ENCODE measurements around the gene INF2.
"Not testable (repeated sequence)": the region's sequence is repeated elsewhere in the genome, so short reads cannot be mapped to it uniquely, and the experiment has no call there.

INF2 gene

GRCh38 chr14:104746934-104747481 is 57.6 kb downstream of the INF2 start:
- DNase-seq = peak in 5 of 58 donors; percentile 21 to 46 (median 27)

GRCh38 chr14:104747876-104748275 is 58.5 kb downstream of the INF2 start:
- no peak for DNase-seq

- DNase-seq = peak in 37 of 58 donors; percentile 23 to 81 (median 65)
These were observed 59.8 kb downstream of the INF2 start for GRCh38 chr14:104749111-104749649.

DNA sequence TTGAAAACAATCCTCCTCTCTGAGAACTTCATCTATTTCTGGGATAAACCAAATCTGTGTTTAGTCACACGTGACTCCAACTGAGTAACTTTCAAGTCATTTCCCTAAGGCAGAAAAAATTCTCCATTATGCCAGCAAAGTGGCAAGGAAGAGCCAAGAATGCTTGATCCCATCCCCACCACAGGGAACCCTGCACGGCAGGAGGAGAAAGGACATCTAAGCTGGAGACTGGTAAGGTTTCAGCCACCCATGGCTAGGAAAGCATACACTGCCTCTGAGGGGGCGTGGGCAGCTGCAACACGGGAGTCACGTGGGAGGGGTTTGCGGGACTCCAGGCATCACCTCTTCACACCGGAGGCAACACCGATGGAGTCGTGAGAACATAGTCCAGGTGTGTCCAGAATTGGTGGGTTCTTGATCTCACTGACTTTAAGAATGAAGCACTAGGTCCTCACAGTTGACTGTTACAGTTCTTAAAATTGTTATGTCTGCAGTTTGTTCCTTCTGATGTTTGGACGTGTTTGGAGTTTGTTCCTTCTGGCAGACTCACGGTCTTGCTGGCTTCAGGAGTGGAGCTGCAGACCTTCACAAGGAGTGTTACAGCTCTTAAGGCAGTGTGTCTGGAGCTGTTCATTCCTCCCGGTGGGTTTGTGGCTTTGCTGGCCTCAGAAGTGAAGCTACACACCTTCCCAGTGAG is 60.8 kb downstream of the INF2 start:
- no peak for DNase-seq

DNA sequence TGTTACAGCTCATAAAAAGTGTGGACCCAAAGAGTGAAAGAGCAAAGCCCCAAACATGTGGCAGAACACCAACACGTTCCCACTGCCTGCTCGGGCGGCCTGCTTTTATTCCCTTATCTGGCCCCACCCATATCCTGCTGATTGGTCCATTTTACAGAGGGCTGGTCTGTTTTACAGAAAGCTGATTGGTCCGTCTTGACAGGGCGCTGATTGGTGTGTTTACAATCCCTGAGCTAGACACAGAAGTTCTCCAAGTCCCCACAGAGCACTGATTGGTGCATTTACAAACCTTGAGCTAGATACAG is 61.3 kb downstream of the INF2 start:
- not testable (repeated sequence) for DNase-seq

DNA sequence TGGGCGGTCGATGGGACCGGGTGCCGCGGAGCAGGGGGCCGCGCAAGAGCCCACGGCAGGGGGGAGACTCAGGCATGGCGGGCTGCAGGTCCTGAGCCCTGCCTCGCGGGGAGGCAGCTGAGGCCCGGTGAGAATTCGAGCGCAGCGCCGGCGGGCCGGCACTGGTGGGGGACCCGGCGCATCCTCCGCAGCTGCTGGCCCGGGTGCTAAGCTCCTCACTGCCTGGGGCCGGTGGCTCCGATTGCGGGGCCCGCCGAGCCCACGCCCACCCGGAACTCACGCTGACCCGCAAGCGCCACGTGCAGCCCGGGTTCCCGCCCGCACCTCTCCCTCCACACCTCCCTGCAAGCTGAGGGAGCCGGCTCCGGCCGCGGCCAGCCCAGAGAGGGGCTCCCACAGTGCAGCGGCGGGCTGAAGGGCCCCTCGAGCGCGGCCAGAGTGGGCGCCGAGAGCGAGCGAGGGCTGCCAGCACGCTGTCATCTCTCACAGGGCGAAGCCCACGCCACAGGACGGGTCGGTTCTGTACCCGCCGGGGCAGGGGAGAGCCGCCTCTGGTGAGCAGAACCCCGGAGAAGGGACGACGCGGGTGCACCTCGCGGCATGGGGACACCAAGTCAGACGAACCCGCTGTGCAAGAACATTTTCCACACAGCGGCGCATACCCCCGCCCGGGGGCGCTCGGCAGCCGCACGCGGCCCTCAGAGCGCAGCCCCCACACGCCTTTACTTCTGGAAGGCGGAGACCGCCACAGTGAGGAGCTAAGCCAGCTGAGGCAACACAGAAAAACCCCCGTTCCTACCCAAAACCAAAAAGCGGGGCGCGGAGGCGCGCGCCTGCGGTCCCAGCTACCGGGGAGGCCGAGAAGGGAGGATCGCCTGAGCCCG is 62.4 kb downstream of the INF2 start:
- peak in 1 of 58 donors; percentile 69 for DNase-seq

GRCh38 chr14:104752423-104752734 is 63.0 kb downstream of the INF2 start:
- peak in 1 of 58 donors; percentile 99 for DNase-seq

DNA sequence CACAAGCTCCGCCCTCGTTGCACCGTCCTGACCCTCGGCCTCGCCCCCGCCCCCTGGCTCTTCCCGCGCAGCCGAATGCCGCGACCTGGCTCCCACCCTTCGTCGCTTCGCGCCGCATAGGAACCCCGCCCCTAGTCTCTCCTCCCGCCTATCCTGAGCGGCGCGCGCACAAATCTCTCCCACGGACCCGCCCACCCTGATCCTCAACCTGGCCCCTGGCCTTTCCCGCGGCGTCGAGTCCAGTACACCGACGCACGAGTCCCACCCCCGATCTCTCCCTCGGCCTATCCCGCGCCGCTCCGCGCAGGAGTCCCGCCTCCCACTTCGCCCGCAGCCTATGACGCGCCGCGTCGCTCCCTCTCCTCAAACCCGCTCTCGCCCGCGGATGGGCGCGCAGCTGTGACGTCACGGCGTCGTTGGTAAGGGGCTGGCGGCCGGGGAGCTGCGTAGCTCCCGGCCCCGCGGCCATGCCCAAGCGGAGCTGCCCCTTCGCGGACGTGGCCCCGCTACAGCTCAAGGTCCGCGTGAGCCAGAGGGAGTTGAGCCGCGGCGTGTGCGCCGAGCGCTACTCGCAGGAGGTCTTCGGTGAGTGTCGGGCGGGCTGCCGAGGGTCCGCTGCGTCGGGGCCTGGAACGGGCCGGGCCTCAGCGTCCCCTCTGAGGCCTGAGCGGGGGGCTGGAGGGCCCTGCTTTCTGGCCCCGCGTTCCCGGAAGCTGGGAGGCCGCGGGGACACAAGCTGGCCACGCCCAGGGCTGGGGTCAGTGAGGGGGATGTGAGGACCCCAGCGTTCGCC is 63.5 kb downstream of the INF2 start, which contains the start of gene SIVA1:
Gene SIVA1 (plus strand): TSS at position 413 of the 793 bp plus-strand sequence. CDS start 55 bp downstream, at position 468.
- peak; percentile 91 to 100 (median 100) for DNase-seq

GRCh38 chr14:104753528-104754212 is 64.3 kb downstream of the INF2 start:
- peak in 2 of 58 donors; percentile 18 to 56 for DNase-seq

GRCh38 chr14:104754213-104754851 is 64.9 kb downstream of the INF2 start:
- DNase-seq = no peak

GRCh38 chr14:104755621-104756020 is 66.2 kb downstream of the INF2 start:
- DNase-seq = no peak

DNA sequence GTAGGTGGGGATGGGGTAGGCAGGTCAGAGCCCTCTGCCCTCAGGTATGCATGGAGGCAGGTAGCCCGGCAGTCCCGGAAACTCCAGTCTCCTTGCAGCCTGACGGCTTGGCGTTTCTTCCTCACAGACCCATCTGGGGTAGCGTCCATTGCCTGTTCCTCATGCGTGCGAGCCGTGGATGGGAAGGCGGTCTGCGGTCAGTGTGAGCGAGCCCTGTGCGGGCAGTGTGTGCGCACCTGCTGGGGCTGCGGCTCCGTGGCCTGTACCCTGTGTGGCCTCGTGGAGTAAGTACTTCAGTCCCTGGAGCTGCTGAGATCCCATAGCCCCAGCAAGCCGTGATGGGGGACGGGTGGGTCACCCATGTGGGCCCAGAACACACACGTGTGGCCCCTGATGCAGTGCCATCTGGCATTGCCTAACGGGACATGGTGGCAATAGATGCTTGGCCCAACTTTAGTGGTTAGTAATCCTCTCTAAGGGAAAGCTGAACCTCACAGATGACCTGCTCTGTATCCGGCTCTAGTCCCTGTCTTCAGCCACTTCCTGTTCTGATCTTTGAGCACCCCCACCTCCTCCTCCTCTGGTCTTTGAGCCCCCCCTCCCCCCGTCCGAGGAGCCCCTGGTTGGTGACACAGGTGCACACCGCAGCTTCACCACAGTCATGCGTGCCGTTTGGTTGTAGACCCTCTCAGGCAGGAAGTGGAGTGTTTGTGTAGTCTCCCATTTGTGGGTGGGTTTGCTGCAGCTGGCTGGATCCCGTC is 67.2 kb downstream of the INF2 start:
- no peak for DNase-seq

DNA sequence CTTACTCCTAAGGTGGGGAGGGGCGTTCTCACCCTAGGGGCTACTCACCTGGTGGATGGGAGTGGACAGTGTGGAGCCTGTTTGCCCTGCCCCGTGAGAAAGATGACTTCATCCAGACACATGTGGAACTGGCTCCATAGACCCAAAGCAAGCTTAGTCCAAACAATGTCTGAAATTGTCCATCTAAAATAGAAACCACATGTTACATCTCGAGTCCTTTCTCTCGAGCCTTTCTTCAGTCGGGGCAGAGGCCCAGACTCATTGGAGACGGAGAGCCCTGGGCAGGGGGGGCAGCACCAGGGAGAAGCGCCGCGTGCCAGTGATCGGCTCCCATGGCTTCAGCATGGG is 67.8 kb downstream of the INF2 start:
- no peak for DNase-seq

DNA sequence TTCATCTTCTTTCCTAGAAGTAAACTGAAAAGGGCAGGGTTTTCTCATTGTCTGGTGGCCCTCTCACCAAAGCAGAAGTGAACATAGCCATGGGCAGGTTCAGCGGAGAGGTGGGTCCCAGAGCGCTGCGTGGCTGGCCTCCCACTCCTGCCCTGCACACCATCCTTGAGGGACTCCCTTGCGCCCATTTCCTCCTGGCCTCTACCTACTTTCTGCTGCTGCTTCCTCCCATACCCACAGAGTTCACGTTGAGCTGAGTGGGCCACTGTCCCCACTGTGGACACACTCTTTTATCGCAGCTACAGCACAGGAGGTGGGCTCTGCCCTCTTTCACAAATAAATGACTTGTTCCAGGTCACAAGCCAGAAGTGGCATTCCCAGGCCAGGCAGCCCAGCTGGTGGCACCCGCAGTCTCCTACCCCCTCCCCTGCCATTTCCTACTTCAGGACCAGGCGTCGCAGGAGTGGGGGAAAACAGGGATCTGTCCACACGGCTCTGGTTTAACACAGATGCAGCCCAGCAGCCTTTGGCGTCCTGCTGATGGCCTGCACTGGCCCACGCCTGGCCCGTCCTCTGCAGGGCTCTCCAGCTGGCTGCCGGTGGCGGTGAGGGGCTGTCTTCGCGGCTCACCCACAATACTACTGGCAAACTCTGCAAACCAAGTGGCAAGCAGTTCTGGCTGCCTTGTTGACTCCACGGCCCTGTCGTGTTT is 68.4 kb downstream of the INF2 start:
- no peak for DNase-seq

DNA sequence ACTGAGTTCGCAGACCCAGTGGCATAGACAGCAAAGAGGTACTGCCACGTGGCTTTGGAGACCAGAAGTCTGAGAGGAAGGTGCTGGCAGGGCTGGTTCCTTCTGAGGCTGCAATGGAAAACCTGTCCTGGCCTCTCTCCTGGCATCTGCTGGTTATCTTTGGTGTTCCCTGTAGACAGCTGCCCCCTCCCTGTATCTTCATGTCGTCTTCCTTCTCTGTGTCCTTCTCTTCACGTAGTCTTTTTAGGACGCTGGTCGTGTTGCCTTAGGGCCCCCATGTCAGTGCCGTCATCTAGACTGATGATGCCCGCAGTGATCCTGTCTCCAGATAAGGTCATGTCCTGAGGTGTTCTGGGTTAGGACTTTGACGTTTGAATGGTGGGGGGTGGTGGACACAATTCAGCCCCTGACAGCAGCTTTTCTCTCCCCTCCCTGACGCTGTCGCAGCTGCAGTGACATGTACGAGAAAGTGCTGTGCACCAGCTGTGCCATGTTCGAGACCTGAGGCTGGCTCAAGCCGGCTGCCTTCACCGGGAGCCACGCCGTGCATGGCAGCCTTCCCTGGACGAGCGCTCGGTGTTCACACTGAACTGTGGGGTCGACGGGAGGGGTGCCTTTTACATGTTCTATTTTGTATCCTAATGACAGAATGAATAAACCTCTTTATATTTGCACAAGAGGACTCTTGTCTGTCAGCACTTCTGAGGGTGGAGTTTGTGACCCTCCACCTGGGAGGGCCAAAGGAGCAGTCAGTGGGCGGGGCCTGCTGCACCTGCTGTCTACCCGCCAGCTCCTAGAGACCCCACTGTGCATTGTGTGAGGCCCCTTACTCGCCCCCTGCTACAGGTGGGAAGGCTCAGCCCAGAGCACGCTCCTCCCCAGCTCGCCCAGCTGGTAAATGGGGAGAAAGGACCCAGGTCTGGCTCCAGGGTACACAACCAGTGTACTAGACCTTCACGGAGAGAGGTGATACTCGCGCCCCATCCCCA is 69.9 kb downstream of the INF2 start:
- no peak for DNase-seq

DNA sequence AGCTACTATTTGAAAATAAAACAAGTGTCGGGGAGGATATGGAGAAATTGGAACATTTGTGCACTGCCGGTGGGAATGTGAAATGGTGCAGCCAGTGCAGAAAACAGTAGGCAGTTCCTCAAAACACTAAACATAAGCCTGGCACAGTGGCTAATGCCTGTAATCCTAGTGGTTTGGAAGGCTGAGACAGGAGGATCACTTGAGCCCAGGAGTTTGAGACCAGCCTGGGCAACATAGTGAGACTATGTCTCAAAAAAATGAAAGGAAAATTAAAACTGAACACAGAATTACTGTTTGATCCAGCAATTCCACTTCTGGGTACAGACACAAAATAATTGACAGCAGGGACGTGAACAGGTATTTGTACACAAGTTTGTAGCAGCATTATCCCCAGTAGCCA is 76.1 kb downstream of the INF2 start:
- DNase-seq = no peak

DNA sequence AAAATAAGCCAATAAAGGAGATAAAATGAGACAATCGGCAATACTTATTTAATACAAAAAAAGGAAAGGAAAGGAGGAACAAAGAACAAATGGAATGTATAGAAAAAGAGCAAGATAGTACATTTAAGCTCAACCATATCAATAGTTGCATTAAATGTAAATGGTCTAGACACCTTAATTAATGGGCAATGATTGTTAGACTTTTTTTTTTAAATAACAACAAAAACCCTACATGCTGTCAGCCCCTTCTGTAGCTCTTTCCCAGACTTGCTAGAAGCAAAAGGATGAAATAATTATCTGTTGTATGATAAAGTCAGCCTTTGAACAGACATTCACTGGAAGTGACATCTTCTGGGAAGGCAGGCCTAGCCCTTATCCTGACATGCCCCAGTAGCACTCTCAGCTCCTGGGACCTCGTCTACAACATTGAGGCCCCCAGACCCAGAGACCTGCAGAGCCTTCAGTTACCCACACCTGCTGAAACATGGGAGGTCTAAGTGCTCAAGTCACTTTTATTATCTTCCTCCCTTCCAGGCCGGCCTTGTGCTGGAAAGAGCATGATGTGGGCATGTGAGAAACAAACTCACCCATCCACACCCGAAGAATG is 76.9 kb downstream of the INF2 start:
- no peak for DNase-seq

Measured in anterior cingulate cortex (tissue), 58 donors.